Uterus (tissue), 2 donors: ENCODE data around the gene KRT34.
"Not testable (repeated sequence)": the region's sequence is repeated elsewhere in the genome, so short reads cannot be mapped to it uniquely, and the experiment has no call there.

Source experiments
- POLR2A ChIP-seq, 2 donors: fragments of 450-650 bp; IDR thresholded peaks; one replicate each; pipeline ENCODE4 v1.6.1; 2016; ENCODE audit warnings: antibody characterized with exemption in 2 of 2, mild to moderate bottlenecking in 1 of 2, moderate library complexity in 1 of 2
- TF ChIP-seq, protein P1 (sequence below), 4 experiments: fragments of 200-600 bp in 2 of 4; fragments of 450-650 bp in 2 of 4; sonication (generic) in 2 of 4; IDR thresholded peaks; one replicate each; pipeline ENCODE4 v1.5.1; 2016 to 2019; ENCODE audit warnings: antibody characterized with exemption in 4 of 4, mild to moderate bottlenecking in 2 of 4, moderate library complexity in 1 of 4

GRCh38 chr17:41350381-41350878 is 31.7 kb downstream of the KRT34 start, which contains the start of gene KRT33A:
- TF ChIP-seq, protein P1, sequence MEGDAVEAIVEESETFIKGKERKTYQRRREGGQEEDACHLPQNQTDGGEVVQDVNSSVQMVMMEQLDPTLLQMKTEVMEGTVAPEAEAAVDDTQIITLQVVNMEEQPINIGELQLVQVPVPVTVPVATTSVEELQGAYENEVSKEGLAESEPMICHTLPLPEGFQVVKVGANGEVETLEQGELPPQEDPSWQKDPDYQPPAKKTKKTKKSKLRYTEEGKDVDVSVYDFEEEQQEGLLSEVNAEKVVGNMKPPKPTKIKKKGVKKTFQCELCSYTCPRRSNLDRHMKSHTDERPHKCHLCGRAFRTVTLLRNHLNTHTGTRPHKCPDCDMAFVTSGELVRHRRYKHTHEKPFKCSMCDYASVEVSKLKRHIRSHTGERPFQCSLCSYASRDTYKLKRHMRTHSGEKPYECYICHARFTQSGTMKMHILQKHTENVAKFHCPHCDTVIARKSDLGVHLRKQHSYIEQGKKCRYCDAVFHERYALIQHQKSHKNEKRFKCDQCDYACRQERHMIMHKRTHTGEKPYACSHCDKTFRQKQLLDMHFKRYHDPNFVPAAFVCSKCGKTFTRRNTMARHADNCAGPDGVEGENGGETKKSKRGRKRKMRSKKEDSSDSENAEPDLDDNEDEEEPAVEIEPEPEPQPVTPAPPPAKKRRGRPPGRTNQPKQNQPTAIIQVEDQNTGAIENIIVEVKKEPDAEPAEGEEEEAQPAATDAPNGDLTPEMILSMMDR (IDR thresholded peaks at IDR 0.05): not testable (repeated sequence)
- TF ChIP-seq POLR2A (IDR thresholded peaks at IDR 0.05): not testable (repeated sequence)
